GM23338 (cell line): ENCODE measurements around the gene DMD. TPM values are rescaled to one million over a fixed set of nuclear protein-coding genes. Genes with fewer than 3 reads are reported as not detected.

Experiments used
- ATAC-seq: fragments of 200-7000 bp; cut with Tn5 transposase; 3 replicates; pipeline ENCODE4 v1.9.1; 2020
- DNase-seq: peaks from one replicate; pipeline ENCODE4 v3.0.0-alpha.2; 2015; ENCODE audit warnings: low spot score
- H2AFZ ChIP-seq: fragments of 200-600 bp; sonication (generic); 2 replicates; pipeline ENCODE4 v1.8.0; 2016; ENCODE audit warnings: antibody characterized with exemption, mild to moderate bottlenecking, moderate library complexity
- H3F3A ChIP-seq: fragments of 200-600 bp; sonication (generic); replicated peaks from 2 replicates; pipeline ENCODE4 v1.8.0; 2017; ENCODE audit warnings: antibody characterized with exemption, mixed run types, low read depth
- H3K27ac ChIP-seq: fragments of 200-600 bp; sonication (generic); 2 replicates; pipeline ENCODE4 v1.6.1; 2016; ENCODE audit warnings: low read depth
- H3K27me3 ChIP-seq: fragments of 200-600 bp; sonication (generic); 2 replicates; pipeline ENCODE4 v1.8.0; 2016; ENCODE audit warnings: mild to moderate bottlenecking, mixed run types, moderate library complexity; ENCODE audit not compliant: insufficient read depth
- H3K36me3 ChIP-seq: fragments of 200-600 bp; sonication (generic); 2 replicates; pipeline ENCODE4 v1.8.0; 2016; ENCODE audit warnings: mild to moderate bottlenecking; ENCODE audit not compliant: insufficient read depth
- H3K4me1 ChIP-seq: fragments of 200-600 bp; sonication (generic); 2 replicates; pipeline ENCODE4 v1.8.0; 2016; ENCODE audit warnings: mild to moderate bottlenecking, moderate library complexity; ENCODE audit not compliant: insufficient read depth
- H3K4me2 ChIP-seq: fragments of 200-600 bp; sonication (generic); 2 replicates; pipeline ENCODE4 v1.7.1; 2017; ENCODE audit warnings: mixed run types
- H3K4me3 ChIP-seq: fragments of 200-600 bp; sonication (generic); 2 replicates; pipeline ENCODE4 v1.6.1; 2016; ENCODE audit warnings: mixed run types
- H3K79me2 ChIP-seq: fragments of 200-600 bp; sonication (generic); replicated peaks from 2 replicates; pipeline ENCODE4 v1.8.0; 2017; ENCODE audit warnings: mild to moderate bottlenecking; ENCODE audit not compliant: insufficient read depth
- H3K9me2 ChIP-seq: fragments of 200-600 bp; sonication (generic); 2 replicates; pipeline ENCODE4 v1.8.0; 2017; ENCODE audit not compliant: insufficient read depth
- H4K20me1 ChIP-seq: fragments of 200-600 bp; sonication (generic); replicated peaks from 2 replicates; pipeline ENCODE4 v1.8.0; 2017; ENCODE audit warnings: mild to moderate bottlenecking; ENCODE audit not compliant: insufficient read depth
- H3K27ac Mint-ChIP-seq: 2 replicates; pipeline ENCODE4 v1.8.0; 2020; ENCODE audit warnings: inconsistent platforms, mild to moderate bottlenecking, moderate library complexity, mixed read lengths
- H3K27me3 Mint-ChIP-seq: 3 replicates; pipeline ENCODE4 v1.8.0; 2022; ENCODE audit warnings: low read depth, mild to moderate bottlenecking, moderate library complexity, mixed read lengths, inconsistent platforms; ENCODE audit not compliant: insufficient read depth, poor library complexity
- H3K36me3 Mint-ChIP-seq: 3 replicates; pipeline ENCODE4 v1.8.0; 2021; ENCODE audit warnings: low read depth, mild to moderate bottlenecking, inconsistent platforms, moderate library complexity, mixed read lengths
- H3K4me1 Mint-ChIP-seq: 3 replicates; pipeline ENCODE4 v1.8.0; 2020; ENCODE audit warnings: mild to moderate bottlenecking, inconsistent platforms, mixed read lengths
- H3K4me3 Mint-ChIP-seq: 3 replicates; pipeline ENCODE4 v1.8.0; 2021; ENCODE audit warnings: moderate library complexity, mild to moderate bottlenecking, inconsistent platforms, mixed read lengths
- H3K9me3 Mint-ChIP-seq: 3 replicates; pipeline ENCODE4 v1.8.0; 2020; ENCODE audit warnings: moderate library complexity, mild to moderate bottlenecking, inconsistent platforms, mixed read lengths
- CREB1 ChIP-seq: fragments of 250-450 bp; sonication (Bioruptor Pico); IDR thresholded peaks from 2 replicates; pipeline ENCODE4 v1.5.0; 2020; ENCODE audit warnings: low read depth, mild to moderate bottlenecking, moderate library complexity
- EZH2 ChIP-seq: fragments of 200-600 bp; sonication (generic); IDR thresholded peaks from one replicate; pipeline ENCODE4 v1.8.0; 2017; ENCODE audit warnings: antibody characterized with exemption, mild to moderate bottlenecking, low read depth; ENCODE audit not compliant: unreplicated experiment
- EZH2phosphoT487 ChIP-seq: fragments of 200-600 bp; sonication (generic); IDR thresholded peaks from one replicate; pipeline ENCODE4 v1.8.1; 2018; ENCODE audit warnings: antibody characterized with exemption; ENCODE audit not compliant: unreplicated experiment
- JUNB ChIP-seq: IDR thresholded peaks from one replicate; pipeline ENCODE4 v1.6.1; 2016; ENCODE audit warnings: antibody characterized with exemption; ENCODE audit not compliant: unreplicated experiment
- NANOG ChIP-seq: IDR thresholded peaks from 2 replicates; pipeline ENCODE4 v1.6.1; 2016; ENCODE audit warnings: antibody characterized with exemption, borderline replicate concordance
- POLR2AphosphoS5 ChIP-seq: IDR thresholded peaks from 2 replicates; pipeline ENCODE4 v1.6.1; 2016; ENCODE audit warnings: antibody characterized with exemption, low read depth
- STAT1 ChIP-seq: IDR thresholded peaks from one replicate; pipeline ENCODE4 v1.6.1; 2016; ENCODE audit warnings: antibody characterized with exemption; ENCODE audit not compliant: unreplicated experiment
- ZNF114 ChIP-seq: fragments of 250-450 bp; sonication (Bioruptor Pico); IDR thresholded peaks from 2 replicates; pipeline ENCODE4 v1.5.0; 2020; ENCODE audit warnings: mild to moderate bottlenecking, moderate library complexity
- ZNF331 ChIP-seq: fragments of 250-450 bp; sonication (Bioruptor Pico); IDR thresholded peaks from 2 replicates; pipeline ENCODE4 v1.5.0; 2020; ENCODE audit warnings: low read depth, mild to moderate bottlenecking, moderate library complexity
- polyA plus RNA-seq: library from polyadenylated mRNA; unstranded; fragments of >200 nt; fragmentation: Nextera tagmentation; extraction: Ambion mirVana; gene quantifications from 2 replicates; pipeline ENCODE4 v1.2.1, GENCODE V29; 2016
- total RNA-seq: library from RNA; depleted of rRNA; stranded (reverse); fragments of >200 nt; shearing (Covaris generic); gene quantifications from 2 replicates; pipeline ENCODE4 v1.2.3, GENCODE V29; 2014
- TF ChIP-seq, protein P1 (sequence below): IDR thresholded peaks from 2 replicates; pipeline ENCODE4 v1.6.1; 2016; ENCODE audit warnings: antibody characterized with exemption
- TF ChIP-seq, protein P2 (sequence below): fragments of 250-450 bp; sonication (Bioruptor Pico); IDR thresholded peaks from 2 replicates; pipeline ENCODE4 v1.5.0; 2020; ENCODE audit warnings: mild to moderate bottlenecking, moderate library complexity
- TF ChIP-seq, protein P3 (sequence below), 2 experiments: fragments of 200-600 bp in 1 of 2; sonication (generic) in 1 of 2; conservative IDR thresholded peaks; 2 replicates each; pipeline versions ENCODE4 v1.5.1 to v1.6.1; 2016 to 2017; ENCODE audit warnings: antibody characterized with exemption in 2 of 2, low read depth in 2 of 2, mild to moderate bottlenecking in 2 of 2, moderate library complexity in 1 of 2
- TF ChIP-seq, protein P4 (sequence below): IDR thresholded peaks from one replicate; pipeline ENCODE4 v1.6.1; 2018; ENCODE audit warnings: antibody characterized with exemption; ENCODE audit not compliant: unreplicated experiment

DMD gene
- total and polyA plus RNA-seq, 2 experiments from 2014 or later = 4.5 to 7.6 TPM

DNA sequence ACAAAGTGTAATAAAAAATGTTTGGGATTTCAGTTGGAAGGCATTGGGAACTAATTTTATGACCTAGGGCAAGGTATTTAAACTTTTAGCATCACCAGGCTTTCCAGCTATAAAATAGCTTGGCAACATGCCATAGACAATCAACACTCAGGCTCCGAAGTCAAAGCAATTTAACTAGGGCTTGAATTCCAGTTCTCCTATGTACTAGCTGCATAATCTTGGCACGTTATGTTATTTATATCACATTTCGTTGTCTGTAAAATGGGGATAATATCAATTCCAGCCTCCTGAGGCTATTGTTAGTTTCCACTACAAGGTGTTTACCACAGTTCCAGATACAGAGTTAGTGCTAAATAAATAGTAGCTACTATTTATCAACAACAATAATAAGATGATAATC, 78.8 kb downstream of the DMD start:
- Histone ChIP-seq H3K4me3 (no peak overlapping the region), H4K20me1 (no peaks in the 10 kb centered on the region), H3F3A (no peaks in the 10 kb centered on the region), H3K27ac (no peak overlapping the region), H2AFZ (no peak overlapping the region), H3K4me2 (no peak overlapping the region), H3K27me3 (no peaks in the 10 kb centered on the region), H3K4me1 (peaks cover 18% of the 10 kb centered on the region; the same call in 1 of the 2 replicates), H3K79me2 (no peaks in the 10 kb centered on the region), H3K9me2 (no peaks in the 10 kb centered on the region), H3K36me3 (no peaks in the 10 kb centered on the region)
- H3K27me3 Mint-ChIP-seq = no peaks in the 10 kb centered on the region
- H3K36me3 Mint-ChIP-seq = no peaks in the 10 kb centered on the region
- TF ChIP-seq ZNF331 (CRISPR knock-in tag) (no peak), POLR2AphosphoS5 (no peak), EZH2 (no peak), EZH2phosphoT487 (no peak), NANOG (no peak), STAT1 (no peak), CREB1 (CRISPR knock-in tag) (no peak), ZNF114 (no peak), JUNB (no peak)
- TF ChIP-seq, protein P1, sequence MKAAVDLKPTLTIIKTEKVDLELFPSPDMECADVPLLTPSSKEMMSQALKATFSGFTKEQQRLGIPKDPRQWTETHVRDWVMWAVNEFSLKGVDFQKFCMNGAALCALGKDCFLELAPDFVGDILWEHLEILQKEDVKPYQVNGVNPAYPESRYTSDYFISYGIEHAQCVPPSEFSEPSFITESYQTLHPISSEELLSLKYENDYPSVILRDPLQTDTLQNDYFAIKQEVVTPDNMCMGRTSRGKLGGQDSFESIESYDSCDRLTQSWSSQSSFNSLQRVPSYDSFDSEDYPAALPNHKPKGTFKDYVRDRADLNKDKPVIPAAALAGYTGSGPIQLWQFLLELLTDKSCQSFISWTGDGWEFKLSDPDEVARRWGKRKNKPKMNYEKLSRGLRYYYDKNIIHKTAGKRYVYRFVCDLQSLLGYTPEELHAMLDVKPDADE = no peak
- TF ChIP-seq, protein P2, sequence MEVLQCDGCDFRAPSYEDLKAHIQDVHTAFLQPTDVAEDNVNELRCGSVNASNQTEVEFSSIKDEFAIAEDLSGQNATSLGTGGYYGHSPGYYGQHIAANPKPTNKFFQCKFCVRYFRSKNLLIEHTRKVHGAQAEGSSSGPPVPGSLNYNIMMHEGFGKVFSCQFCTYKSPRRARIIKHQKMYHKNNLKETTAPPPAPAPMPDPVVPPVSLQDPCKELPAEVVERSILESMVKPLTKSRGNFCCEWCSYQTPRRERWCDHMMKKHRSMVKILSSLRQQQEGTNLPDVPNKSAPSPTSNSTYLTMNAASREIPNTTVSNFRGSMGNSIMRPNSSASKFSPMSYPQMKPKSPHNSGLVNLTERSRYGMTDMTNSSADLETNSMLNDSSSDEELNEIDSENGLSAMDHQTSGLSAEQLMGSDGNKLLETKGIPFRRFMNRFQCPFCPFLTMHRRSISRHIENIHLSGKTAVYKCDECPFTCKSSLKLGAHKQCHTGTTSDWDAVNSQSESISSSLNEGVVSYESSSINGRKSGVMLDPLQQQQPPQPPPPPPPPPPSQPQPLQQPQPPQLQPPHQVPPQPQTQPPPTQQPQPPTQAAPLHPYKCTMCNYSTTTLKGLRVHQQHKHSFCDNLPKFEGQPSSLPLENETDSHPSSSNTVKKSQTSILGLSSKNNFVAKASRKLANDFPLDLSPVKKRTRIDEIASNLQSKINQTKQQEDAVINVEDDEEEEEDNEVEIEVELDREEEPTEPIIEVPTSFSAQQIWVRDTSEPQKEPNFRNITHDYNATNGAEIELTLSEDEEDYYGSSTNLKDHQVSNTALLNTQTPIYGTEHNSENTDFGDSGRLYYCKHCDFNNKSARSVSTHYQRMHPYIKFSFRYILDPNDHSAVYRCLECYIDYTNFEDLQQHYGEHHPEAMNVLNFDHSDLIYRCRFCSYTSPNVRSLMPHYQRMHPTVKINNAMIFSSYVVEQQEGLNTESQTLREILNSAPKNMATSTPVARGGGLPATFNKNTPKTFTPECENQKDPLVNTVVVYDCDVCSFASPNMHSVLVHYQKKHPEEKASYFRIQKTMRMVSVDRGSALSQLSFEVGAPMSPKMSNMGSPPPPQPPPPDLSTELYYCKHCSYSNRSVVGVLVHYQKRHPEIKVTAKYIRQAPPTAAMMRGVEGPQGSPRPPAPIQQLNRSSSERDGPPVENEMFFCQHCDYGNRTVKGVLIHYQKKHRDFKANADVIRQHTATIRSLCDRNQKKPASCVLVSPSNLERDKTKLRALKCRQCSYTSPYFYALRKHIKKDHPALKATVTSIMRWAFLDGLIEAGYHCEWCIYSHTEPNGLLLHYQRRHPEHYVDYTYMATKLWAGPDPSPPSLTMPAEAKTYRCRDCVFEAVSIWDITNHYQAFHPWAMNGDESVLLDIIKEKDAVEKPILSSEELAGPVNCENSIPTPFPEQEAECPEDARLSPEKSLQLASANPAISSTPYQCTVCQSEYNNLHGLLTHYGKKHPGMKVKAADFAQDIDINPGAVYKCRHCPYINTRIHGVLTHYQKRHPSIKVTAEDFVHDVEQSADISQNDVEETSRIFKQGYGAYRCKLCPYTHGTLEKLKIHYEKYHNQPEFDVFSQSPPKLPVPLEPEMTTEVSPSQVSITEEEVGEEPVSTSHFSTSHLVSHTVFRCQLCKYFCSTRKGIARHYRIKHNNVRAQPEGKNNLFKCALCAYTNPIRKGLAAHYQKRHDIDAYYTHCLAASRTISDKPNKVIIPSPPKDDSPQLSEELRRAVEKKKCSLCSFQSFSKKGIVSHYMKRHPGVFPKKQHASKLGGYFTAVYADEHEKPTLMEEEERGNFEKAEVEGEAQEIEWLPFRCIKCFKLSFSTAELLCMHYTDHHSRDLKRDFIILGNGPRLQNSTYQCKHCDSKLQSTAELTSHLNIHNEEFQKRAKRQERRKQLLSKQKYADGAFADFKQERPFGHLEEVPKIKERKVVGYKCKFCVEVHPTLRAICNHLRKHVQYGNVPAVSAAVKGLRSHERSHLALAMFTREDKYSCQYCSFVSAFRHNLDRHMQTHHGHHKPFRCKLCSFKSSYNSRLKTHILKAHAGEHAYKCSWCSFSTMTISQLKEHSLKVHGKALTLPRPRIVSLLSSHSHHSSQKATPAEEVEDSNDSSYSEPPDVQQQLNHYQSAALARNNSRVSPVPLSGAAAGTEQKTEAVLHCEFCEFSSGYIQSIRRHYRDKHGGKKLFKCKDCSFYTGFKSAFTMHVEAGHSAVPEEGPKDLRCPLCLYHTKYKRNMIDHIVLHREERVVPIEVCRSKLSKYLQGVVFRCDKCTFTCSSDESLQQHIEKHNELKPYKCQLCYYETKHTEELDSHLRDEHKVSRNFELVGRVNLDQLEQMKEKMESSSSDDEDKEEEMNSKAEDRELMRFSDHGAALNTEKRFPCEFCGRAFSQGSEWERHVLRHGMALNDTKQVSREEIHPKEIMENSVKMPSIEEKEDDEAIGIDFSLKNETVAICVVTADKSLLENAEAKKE (CRISPR knock-in tag) = no peak
- TF ChIP-seq, protein P3, sequence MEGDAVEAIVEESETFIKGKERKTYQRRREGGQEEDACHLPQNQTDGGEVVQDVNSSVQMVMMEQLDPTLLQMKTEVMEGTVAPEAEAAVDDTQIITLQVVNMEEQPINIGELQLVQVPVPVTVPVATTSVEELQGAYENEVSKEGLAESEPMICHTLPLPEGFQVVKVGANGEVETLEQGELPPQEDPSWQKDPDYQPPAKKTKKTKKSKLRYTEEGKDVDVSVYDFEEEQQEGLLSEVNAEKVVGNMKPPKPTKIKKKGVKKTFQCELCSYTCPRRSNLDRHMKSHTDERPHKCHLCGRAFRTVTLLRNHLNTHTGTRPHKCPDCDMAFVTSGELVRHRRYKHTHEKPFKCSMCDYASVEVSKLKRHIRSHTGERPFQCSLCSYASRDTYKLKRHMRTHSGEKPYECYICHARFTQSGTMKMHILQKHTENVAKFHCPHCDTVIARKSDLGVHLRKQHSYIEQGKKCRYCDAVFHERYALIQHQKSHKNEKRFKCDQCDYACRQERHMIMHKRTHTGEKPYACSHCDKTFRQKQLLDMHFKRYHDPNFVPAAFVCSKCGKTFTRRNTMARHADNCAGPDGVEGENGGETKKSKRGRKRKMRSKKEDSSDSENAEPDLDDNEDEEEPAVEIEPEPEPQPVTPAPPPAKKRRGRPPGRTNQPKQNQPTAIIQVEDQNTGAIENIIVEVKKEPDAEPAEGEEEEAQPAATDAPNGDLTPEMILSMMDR (conservative IDR thresholded peaks at IDR 0.05; ENCODE audit: low read depth in 2 of 2) = no peak
- TF ChIP-seq, protein P4, sequence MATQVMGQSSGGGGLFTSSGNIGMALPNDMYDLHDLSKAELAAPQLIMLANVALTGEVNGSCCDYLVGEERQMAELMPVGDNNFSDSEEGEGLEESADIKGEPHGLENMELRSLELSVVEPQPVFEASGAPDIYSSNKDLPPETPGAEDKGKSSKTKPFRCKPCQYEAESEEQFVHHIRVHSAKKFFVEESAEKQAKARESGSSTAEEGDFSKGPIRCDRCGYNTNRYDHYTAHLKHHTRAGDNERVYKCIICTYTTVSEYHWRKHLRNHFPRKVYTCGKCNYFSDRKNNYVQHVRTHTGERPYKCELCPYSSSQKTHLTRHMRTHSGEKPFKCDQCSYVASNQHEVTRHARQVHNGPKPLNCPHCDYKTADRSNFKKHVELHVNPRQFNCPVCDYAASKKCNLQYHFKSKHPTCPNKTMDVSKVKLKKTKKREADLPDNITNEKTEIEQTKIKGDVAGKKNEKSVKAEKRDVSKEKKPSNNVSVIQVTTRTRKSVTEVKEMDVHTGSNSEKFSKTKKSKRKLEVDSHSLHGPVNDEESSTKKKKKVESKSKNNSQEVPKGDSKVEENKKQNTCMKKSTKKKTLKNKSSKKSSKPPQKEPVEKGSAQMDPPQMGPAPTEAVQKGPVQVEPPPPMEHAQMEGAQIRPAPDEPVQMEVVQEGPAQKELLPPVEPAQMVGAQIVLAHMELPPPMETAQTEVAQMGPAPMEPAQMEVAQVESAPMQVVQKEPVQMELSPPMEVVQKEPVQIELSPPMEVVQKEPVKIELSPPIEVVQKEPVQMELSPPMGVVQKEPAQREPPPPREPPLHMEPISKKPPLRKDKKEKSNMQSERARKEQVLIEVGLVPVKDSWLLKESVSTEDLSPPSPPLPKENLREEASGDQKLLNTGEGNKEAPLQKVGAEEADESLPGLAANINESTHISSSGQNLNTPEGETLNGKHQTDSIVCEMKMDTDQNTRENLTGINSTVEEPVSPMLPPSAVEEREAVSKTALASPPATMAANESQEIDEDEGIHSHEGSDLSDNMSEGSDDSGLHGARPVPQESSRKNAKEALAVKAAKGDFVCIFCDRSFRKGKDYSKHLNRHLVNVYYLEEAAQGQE = no peak
- DNase-seq (no peak), ATAC-seq (no peak)
- H3K4me3 Mint-ChIP-seq = no peak overlapping the region
- H3K4me1 Mint-ChIP-seq = peaks cover 7% of the 10 kb centered on the region; the same call in 2 of the 3 replicates
- no peaks in the 10 kb centered on the region; the same call in 2 of the 3 replicates for H3K9me3 Mint-ChIP-seq
- no peak overlapping the region for H3K27ac Mint-ChIP-seq
